ENCODE data around the gene MESP1. TPM values are rescaled to one million over a fixed set of nuclear protein-coding genes. Genes with fewer than 3 reads are reported as not detected.
"Not testable (repeated sequence)": the region's sequence is repeated elsewhere in the genome, so short reads cannot be mapped to it uniquely, and the experiment has no call there.

The MESP1 gene, protein sequence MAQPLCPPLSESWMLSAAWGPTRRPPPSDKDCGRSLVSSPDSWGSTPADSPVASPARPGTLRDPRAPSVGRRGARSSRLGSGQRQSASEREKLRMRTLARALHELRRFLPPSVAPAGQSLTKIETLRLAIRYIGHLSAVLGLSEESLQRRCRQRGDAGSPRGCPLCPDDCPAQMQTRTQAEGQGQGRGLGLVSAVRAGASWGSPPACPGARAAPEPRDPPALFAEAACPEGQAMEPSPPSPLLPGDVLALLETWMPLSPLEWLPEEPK
- total RNA-seq, result 0.85 and 1.3 TPM in 2 replicates

DNA sequence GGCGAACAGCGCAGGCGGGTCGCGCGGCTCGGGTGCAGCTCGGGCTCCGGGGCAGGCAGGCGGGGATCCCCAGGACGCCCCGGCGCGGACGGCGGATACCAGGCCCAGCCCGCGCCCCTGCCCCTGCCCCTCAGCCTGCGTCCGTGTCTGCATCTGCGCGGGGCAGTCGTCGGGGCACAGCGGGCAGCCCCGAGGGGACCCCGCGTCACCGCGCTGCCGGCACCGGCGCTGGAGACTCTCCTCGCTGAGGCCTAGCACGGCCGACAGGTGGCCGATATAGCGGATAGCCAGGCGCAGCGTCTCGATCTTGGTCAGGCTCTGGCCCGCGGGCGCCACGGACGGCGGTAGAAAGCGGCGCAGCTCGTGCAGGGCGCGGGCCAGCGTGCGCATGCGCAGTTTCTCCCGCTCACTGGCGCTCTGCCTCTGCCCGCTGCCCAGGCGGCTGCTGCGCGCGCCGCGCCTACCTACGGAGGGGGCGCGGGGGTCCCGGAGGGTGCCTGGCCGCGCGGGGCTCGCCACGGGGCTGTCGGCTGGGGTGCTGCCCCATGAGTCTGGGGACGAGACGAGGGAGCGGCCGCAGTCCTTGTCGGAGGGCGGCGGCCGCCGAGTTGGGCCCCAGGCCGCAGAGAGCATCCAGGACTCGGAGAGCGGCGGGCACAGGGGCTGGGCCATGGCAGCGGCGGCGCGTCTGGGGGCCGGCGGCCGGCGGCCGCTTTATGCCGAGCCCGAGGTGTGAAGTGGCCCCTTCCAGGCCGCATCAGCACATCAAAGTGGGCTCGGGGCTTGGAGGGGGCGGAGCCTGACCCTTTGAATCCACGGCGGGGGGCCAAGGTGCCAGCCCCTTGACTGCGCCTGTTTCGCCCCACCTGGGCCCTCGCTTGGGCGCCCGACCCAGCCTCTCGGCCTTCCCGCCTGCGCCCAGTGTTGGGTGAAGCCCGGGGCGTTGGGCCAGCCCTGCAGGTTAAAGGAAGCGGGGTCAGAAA lies at the start of gene MESP1:
MESP1 (minus strand) TSS at position 690 of the 983 bp plus-strand sequence; CDS start at position 672, 18 bp downstream.
- intact Hi-C loops (cut with micrococcal nuclease), result loop anchor here (1.0 to 10.0 kb wide), 4 partner anchors 143 to 416 kb away; partner anchors contain the start of genes IDH2, POLG and TICRR

DNA sequence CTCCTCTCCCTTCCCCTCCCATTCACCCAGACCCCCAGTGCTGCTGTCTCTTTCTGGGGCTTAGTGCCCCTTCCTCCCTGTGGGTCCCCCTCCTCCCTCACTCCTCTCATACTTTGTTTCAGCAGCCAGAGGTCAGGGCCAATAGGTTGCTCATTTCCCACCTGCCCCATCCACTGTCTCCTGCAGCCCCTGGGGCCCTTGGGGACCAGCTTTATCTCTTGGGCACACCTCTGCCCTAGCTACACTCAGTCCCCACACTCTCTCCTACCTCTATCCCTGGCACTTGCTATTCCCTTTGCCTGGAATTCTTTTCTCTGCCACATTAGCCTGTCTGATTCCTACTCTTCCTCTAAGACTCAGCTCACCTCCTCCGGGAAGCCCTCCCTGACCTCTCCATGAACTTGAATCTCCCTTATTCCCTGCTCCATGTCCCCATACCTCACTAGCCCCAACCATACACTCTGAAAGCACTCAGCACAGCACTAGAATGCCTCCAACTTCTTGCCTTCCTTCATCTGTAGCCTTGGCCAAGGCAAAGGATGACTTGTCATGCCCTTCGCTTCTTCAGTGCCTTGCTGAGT lies 49.0 kb upstream of the MESP1 start:
- intact Hi-C loops (cut with micrococcal nuclease), result no loop called here

DNA sequence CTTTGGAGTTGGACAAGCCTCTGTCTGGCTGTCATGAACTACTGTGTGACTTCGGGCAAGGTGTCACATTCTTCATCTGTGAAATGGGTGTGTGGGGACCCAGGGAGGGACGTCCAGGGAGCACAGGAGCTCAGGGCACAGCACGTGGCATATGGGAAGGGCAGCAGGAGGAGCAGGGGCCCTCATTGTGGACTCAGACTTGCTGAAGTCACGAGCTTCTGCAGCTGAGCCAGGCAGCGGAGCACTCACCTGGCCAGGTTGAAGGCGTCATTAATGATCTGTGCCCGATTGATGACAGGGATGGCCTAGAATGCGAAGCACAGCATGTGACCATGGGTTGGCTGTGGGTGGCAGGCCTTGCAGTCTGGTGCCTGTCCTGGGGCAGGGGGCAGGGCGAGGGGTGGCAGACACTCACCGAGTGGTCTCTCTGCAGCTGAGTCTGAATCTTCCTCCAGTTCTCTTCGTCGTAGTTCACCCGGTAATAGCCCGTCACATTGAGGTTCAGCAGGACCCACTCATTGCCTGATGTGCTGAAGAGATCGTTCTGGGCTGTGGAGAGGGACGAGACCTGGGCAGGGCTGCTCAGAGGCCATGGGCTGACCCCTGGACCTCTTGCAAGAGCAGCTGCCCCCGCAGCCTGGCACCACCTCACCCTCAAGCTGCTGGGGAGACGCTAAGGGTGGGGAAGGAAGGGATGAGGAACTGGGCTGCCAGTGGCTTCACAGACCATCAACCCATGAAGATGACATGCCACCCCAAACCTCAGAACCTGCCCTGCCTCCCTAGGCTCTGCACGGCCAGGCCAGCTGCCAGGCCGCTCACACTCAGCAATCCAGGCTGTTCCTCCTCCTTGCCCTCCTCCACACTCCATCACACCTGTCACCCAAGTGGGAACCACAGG lies 48.2 kb upstream of the MESP1 start:
- intact Hi-C loops (cut with micrococcal nuclease), result no loop called here

DNA sequence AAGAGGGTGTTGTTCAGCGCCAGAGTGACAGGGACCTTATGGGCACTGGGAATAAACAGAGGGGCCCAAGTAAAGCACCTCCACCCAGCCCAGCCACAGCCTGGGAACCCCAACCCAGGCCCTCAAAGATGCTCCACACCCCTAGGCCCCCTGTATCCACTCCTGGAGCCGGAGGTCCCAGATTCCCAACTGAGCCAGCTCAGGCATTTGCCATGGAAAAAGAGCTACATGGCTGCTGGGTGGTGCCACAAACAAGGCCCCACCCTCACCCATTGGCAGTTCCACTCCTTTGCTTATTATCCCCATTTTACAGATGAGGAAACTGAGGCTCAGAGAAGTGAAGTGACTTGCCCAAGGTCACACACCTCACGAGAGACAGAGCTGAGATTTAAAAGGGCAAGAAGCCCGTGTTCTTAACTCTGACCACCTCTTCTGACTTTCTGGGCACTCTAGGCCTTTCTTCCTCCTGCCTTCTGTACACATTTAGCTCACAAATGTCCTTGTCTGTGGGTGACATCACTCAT lies 46.7 kb upstream of the MESP1 start:
- intact Hi-C loops (cut with micrococcal nuclease), result no loop called here

DNA sequence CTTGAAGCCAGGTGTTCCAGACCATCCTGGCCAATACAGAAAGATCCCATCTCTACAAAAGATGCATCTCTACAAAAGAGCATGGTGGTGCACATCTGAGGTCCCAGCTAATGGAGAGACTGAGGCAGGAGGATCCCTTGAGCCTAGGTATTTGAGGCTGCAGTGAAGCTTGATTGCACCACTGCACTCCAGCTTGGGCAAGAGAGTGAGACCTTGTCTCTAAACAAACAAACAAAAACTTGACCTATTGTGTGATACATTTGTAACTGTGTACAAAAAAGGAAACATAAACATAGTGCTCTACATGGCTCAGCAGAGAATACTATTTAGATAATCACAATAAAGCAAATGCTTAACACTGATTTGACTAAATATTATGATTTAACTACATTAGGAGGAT lies 44.9 kb upstream of the MESP1 start:
- intact Hi-C loops (cut with micrococcal nuclease), result no loop called here

DNA sequence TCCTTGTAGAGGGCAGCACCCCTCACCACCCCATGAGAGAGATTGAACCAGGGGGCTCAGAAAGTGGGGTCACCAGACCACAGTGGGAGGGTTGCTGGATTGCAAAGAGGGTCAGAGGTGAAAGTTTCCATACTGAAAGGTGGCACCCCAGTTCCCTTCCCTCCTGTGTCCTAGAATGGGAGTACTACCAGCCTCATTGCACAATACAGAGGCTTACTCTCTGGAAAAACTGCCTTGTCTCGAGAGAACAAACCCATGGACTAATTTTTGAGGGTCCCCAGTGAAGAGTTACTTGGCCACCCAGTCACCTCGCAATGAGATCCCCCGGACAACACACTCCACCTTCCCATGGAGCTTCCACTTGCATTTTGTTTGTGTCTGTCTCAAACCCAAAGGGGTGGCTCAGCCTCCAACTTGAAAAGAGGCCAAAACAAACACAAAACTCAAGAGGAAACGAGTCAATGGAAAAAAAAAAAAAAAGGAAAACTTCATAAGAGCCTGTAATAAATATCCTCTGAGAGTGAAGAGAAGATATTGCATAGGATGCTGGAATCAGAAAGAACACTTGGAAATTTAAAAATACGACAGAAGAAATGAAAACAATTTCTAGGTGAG lies 43.7 kb upstream of the MESP1 start:
- intact Hi-C loops (cut with micrococcal nuclease), result no loop called here

DNA sequence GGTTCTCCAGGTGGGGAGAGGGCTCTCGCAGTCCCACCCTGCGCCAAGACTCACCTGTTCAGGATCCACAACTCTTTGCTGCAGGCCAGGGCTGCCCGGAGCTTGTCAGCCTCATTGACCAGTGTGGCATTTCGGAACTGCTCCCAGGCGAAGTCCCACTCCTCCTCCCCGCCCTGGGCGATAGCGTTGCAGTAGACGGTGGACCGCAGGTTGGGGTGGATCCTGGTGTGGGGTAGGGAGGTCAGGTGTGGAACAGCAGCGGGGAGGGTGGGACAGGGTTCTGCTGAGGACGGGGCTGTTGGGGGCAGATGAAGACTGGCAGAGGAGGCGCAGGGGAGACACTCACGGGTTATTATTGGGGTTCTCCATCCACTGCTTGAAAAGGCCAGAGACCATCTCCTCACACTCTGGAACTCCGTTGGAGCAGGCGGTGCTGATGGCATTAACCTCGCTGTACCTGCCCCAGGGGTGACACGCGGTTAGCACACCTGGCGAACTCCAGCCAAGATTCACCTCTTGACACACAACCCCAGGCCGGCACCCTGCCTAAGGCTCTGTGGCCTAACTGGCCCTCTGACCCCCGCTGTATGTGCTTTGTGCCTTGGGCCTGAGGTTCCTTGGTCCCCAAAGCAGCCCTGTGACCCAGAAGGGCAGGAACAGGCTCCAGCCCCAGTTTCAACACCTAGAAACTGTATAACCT lies 41.2 kb upstream of the MESP1 start:
- intact Hi-C loops (cut with micrococcal nuclease), result no loop called here

DNA sequence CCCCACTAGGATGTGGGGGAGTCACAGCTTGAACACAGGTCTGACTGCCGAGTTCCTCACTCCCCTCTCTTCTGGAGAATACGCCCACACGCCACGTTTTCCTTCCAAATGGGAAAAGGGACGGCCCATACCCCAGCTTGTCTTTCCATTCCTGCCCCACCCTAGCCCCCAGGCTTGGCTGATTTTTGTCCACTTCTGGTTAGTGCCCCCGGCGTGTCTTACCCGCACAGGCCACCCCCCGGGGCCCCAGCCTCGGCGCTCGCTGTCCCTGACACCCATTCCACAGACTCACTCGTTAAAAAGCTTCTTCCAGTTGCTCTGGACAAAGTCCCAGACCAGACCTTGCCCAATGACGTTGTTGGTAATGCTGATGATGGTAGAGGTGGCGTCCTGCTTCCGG lies 39.6 kb upstream of the MESP1 start:
- intact Hi-C loops (cut with micrococcal nuclease), result no loop called here

DNA sequence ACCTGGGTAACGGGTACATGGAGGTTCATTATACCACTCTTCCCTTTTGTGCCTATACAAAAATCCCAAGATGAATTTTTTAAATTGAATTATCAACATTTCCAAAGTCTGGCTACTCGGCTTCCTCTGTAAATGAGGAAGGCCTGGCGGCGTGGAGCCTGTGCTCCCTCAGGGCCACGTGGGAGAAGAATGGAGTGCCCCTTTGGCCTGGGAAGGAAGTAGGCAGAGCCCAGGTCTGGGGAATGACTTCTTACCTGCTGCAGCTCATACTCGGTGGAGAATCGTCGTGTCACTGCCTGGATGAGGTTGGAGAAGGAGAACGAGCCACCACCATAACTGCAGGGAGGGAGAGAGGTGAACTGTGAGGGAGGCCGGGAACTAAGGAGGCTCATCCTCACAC lies 39.2 kb upstream of the MESP1 start:
- intact Hi-C loops (cut with micrococcal nuclease), result no loop called here

DNA sequence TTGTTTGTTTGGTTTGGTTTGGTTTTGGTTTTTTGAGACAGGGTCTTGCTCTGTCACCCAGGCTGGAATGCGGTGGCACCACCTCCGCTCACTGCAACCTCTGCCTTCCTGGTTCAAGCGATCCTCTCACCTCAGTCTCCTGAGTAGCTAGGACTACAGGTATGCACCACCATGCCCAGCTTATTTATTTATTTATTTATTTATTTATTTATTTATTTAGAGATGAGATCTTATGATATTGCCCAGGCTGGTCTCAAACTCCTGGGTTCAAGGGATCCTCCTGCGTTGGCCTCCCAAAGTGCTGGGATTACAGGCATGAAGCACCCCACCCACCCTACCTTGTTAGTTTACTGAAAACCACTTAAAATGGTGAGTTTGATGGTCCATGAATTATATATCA lies 37.5 kb upstream of the MESP1 start:
- intact Hi-C loops (cut with micrococcal nuclease), result not testable (repeated sequence)

DNA sequence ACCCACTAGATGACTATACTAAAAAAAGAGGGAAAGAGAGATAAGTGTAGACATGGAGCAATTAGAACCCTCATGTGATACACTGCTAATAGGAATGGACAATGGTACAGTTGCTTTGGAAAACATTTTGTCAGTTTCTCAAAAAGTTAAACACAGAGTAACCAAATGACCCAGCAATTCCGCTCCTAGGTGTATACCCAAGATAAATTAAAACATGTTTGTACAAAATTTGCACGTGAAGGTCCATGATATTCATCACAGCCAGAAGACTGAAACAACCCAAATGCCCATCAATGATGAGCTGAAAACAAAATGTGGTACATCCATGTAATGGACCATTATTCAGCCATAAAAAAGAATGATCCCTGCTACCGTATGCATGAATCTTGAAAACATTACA lies 36.9 kb upstream of the MESP1 start:
- intact Hi-C loops (cut with micrococcal nuclease), result no loop called here

DNA sequence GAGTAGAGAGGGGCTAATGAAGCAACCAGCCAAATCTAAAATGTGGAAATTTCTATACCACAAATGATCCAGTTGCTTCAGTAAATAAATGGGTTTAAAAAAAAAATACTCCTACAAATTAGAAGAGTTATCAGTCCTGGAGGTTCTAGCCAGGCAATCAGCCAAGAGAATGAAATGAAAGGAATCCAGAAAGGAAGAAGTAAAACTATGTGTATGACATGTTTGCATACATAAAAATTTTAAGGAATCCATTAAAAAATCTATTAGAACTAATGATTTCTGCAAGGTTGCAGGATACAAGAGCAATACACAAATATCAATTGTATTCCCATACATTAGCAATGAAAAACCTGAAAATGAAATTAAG lies 34.7 kb upstream of the MESP1 start:
- intact Hi-C loops (cut with micrococcal nuclease), result no loop called here

DNA sequence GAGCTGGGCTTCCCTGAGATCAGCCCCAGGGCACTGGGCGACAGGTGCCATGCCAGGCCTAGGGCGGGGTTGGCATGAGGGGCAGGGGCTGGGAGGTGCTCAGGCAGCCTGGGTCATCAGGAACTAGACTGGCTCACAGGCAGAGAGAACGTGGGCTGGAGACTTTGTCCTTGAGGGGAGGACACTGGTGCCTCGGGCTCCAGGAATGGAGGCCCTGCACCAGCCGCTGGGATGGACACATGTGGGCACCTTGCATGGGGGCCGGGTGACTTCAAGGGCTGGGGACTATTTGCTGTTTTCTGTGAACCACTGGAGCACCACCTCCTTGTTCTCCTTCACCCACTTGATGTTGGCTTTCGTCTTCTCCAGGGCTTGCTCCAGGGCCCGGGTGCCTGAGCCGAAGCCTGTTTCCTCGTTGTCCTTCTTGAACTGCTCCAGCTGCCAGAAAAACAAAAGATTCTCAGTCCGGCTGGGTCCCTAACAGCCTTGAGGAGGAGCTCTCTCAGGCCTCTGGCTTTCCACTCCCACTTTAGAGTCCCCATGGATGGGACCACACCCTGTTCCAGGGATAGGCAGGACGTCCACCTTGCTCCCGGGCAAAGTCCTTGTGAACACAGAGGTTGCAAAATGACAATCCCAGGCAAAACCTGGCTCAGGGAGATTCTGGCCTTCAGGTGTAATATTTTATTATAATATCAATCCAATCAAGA lies 34.2 kb upstream of the MESP1 start:
- intact Hi-C loops (cut with micrococcal nuclease), result no loop called here

DNA sequence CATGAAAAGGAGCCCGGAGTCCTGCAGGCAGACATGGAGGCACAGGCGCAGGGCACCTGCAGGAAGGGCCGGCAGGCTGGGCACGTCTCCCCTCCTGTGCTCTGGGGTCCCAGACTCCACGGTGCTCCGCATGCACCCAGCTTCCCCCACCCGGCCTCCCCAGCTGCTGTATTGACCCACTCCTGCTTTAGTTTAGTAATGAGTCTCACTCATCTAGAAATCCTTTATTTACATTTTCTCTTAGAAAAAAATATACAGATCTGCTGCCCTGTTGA lies 33.6 kb upstream of the MESP1 start:
- intact Hi-C loops (cut with micrococcal nuclease), result no loop called here

DNA sequence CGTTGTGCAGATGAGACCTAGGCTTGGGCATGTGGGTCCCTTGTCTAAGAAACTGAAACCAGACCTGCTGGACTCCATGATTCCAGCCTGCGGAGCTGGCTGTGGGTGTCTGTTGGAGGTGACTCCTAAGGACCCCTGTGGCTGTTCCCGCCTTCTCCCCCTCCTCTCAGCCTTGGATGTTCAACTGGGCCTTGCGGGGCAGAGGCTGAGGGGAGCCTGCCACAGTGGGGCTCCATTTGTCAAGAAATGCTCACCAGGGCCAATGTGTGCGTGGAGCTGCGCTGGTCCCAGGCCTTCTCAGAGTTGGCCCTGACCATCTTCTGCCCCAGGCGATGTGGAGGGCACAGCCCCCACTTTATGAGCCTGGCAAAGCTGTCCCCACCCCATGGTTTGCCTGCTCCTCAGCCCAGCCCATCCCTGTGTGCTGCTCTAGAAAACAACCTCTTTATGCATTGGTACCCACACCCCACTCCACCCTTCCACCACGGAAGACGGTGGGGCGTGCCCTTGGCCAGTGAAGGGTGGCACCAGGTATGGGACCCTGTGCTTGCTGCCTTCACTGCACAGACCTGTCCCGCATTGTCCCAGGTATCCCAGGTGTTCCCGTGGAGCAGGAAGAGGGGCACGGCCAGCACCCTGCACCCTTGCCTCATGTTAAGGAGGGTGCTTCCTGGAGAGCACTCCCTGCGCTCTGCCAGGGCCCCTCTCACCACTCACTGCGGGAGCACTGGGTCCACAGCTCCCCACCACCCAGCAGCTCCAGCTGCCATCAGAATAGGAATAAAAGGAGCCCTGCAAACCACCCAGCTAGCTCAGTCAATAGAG lies 33.0 kb upstream of the MESP1 start:
- intact Hi-C loops (cut with micrococcal nuclease), result no loop called here

DNA sequence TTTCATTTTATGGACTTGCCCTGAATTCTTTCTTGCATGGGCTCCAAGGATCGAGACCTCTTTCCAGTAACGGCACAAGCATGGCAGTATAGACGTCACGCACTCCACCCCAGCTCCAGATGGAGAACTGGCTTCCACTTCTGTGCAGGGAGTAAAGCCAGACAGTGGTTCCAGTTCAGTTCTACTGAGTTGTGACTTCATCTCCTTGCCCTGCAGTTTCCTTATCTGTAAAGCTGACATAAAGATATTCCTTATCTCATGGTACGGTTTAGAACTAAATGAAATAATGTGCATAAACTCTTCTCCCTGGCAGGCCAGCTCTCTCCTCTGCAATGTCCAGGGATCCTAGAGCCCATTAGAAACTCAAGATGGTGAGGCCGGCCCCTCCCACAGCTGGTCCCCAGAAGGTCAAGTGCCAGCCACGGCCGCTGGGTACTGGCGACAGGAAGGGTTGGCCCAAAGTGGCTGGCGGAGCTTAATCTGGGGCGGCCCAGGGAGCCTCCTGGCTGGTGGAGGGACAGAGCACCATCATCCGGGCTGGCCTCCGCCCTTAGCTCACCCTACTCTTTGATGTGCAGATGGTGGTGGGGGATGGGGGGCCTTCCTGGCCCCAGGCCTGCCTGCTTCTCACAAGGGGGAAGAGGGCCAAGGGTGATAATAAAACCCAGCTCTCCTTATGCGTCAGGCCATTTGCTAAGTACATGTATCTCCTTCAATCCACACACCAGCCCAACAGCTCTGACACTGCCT lies 32.2 kb upstream of the MESP1 start:
- intact Hi-C loops (cut with micrococcal nuclease), result no loop called here

DNA sequence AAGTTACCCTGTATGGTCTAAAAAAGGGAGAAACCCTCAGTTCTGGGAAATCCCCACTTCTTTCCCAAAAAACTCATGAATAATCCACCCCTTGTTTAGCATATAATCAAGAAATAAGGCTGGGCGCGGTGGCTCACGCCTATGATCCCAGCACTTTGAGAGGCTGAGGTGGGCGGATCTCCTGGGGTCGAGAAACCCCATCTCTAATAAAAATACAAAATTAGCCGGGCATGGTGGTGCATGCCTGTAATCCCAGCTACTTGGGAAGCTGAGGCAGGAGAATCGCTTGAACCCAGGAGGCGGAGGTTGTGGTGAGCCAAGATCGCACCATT lies 31.5 kb upstream of the MESP1 start:
- intact Hi-C loops (cut with micrococcal nuclease), result not testable (repeated sequence)

All from T-helper 1 cell treated with Interleukin-12 subunit alpha and Interleukin-12 subunit beta and Interleukin-4 antibody, amounts not matched to agents 30 ng/mL and 1 ng/mL, for 36 hours (primary cell).